Muscle layer of colon (tissue), 2 donors: ENCODE measurements around the gene TMEM184B.

Source experiments
- H3K27ac ChIP-seq: one replicate; pipeline ENCODE4 v1.7.0; 2013; ENCODE audit warnings: low read depth, mild to moderate bottlenecking, low read length, moderate library complexity
- H3K27me3 ChIP-seq, 2 donors: one replicate each; pipeline ENCODE4 v1.7.0; 2013; ENCODE audit warnings: low read length in 2 of 2, mild to moderate bottlenecking in 2 of 2; ENCODE audit not compliant: insufficient read depth in 2 of 2, control insufficient read depth in 1 of 2
- H3K36me3 ChIP-seq: one replicate; pipeline ENCODE4 v1.7.0; 2013; ENCODE audit warnings: mild to moderate bottlenecking, low read length; ENCODE audit not compliant: insufficient read depth
- H3K4me1 ChIP-seq: one replicate; pipeline ENCODE4 v1.7.0; 2013; ENCODE audit warnings: mild to moderate bottlenecking, low read length; ENCODE audit not compliant: insufficient read depth
- H3K4me3 ChIP-seq, 2 donors: one replicate each; pipeline ENCODE4 v1.7.0; 2013; ENCODE audit warnings: low read length in 2 of 2, low read depth in 1 of 2, mild to moderate bottlenecking in 1 of 2, moderate library complexity in 1 of 2
- H3K9ac ChIP-seq: one replicate; pipeline ENCODE4 v1.7.0; 2013; ENCODE audit warnings: low read length
- H3K9me3 ChIP-seq: one replicate; pipeline ENCODE4 v1.7.0; 2013; ENCODE audit warnings: mild to moderate bottlenecking, low read length
- donor health status: abdominal sarcoma.
- donor health status: Adenocarcinoma of cecum.

Gene TMEM184B

DNA sequence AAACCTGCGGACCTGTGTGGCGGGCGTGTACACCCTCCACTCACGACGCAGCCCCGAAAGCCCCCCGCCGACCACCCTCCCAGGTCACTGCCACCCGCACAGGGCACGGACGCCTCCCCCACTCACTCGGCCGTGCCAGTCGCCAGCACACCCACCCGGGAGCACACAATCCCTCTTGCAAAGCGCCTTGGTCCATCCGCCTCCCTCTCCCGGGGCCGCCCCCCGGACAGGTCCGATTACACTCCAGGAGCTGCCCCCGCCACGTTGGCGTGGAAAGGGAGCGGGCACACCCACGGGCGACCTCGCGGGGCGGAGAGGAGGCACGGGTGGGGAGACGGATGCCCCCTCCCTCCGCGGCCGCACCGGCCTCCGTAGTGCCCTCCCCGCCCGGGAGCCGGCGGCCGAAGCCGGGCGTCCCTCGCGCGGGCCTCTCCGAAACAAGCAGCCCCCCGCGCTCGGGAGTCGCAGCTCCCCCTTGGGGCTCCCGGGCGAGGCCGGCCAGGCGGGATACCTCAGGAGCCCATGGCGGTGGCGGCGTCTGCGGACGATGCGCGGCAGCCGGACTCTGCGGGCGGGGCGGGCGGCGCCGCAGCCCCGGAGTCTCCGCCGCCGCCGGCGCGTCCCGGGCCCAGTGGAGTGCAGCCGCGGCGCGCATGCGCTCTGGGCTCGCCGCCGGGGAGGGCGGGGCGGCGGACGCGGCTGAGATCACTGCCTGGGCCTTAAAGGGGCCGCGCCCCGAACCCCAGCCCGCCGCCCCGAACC lies at the start of gene TMEM184B:
Gene TMEM184B, minus strand, starts transcription at position 638 of the 762 bp plus-strand sequence. CDS start 25,049 bp downstream, outside the sequence.
- H3K36me3 ChIP-seq, result no peaks in the 10 kb centered on the region
- no peaks in the 10 kb centered on the region for H3K9me3 ChIP-seq
- peak within 1 kb of the TSS; percentile 64 for H3K27ac ChIP-seq
- H3K4me3 ChIP-seq, result peak within 1 kb of the TSS; percentile 94 to 99
- H3K4me1 ChIP-seq, result peaks cover 41% of the 10 kb centered on the region
- peak within 1 kb of the TSS; percentile 94 for H3K9ac ChIP-seq
- H3K27me3 ChIP-seq, result no peaks in the 10 kb centered on the region

DNA sequence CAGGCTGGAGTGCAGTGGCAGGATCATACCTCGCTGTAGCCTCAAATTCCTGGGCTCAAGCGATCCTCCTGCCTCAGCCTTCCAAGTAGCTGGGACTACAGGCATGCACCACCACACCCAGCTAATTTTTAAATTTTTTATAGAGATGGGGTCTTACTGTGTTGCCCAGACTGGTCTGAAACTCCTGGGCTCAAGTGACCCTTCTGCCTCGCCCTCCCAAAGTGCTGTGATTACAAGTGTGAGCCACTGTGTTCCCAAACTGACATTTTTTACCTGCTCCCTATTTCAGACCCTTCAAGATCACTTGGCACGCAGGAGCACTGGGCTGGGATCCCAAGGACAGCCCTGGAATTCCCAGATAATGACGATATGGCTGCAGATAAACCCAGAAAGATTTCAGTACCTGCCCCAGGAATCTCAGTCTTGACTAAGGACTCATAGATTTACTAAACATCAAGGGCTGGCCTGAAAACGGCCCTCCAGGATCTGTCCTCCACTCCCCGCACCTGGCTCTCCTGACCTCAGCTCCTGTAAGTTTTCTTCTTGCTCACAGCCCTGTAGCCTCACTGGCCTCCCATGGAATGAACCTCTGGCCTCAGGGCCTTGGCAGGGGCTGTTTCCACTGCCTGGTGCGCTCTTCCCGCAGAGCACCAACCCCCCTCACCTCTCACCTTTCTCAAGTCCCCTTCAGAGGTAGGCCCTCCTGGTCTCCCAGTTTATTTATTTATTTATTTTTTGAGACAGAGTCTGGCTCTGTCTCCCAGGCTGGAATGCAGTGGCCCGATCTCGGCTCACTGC lies 48.0 kb upstream of the TMEM184B start:
- peaks cover 13% of the 10 kb centered on the region for H3K4me1 ChIP-seq
- H3K36me3 ChIP-seq, result no peaks in the 10 kb centered on the region
- H3K9me3 ChIP-seq, result no peaks in the 10 kb centered on the region
- H3K9ac ChIP-seq, result no peak overlapping the region
- no peaks in the 10 kb centered on the region for H3K27me3 ChIP-seq
- no peak overlapping the region for H3K27ac ChIP-seq
- H3K4me3 ChIP-seq, result no peak overlapping the region

DNA sequence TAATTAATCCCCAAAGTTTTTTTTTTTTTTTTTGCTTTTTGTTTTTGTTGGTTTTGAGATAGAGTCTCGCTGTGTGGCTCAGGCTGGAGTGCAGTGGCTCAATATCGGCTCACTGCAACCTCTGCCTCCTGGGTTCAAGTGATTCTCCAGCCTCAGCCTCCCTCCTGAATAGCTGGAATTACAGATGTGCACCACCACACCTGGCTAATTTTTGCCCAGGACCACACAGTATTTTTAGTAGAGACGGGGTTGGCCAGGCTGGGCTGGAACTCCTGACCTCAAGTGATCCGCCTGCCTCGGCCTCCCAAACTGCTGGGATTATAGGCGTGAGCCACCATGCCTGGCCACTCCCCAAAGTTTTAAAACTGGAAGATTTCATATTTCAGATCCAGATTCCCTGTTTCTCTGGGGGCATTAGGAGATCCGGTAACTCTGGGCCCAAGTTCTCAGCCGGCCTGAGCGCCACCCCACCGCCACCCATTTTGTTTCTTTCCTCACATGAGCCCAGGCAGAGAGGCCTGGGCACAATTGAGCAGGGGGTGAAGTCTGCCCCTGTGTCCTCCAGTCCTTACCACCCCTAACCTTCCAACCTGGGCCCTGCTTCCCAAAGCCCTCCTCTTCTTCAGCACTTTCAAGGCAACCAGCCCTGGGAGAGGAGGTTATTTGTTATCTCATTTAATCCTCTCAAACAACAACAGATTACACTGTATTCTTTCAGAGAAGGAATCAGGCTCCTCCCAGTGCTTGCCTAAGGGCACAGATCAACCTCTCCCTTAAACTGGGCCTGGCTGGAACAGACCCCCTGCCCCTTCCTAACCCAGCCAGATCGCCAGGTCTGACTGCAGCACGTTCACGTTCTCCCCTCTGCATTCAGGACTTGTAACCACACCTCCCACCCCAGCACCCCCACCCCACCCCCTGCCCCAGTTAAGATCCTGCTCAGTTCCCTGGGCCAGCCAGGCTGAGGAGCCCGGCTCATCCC lies 46.3 kb upstream of the TMEM184B start:
- peaks cover 28% of the 10 kb centered on the region for H3K4me1 ChIP-seq
- no peak overlapping the region for H3K4me3 ChIP-seq
- H3K9ac ChIP-seq, result peak overlapping the region; percentile 52
- H3K27me3 ChIP-seq, result no peaks in the 10 kb centered on the region
- H3K27ac ChIP-seq, result peak overlapping the region; percentile 66
- H3K36me3 ChIP-seq, result no peaks in the 10 kb centered on the region
- no peaks in the 10 kb centered on the region for H3K9me3 ChIP-seq

DNA sequence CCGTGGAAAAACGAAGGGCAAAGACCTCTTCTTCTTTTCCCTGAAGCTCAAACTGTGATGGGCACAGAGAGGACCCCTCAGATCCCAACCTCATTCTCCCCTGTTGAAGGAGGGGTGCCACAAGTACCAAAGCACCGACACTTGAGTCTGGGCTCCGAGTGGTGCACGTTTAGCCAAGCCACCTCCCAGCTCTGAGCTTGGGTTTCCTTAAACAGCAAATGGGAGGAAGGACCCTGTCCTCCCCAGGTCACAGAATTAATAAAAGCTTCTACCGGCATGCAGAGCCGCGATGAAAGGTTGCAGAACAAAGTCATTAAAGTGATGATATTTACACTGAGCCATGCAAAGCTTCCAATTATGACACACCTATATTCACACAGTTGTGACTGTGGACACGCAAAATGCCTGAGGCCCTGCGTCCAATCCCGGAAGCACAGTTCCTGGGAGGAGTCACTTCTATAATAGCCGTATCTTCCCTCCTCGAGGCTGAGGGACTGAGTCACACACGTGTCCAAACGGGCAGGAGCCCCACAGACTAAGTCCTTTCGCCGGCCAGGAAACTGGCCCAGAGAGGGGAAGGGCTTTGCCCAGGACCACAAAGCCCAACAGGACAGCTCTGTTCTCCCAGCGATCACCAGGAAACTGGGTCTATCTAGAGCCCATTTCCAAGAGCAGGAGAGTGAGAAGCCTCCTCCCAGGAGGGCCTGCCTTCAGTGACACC lies 45.3 kb upstream of the TMEM184B start:
- H3K27me3 ChIP-seq, result no peaks in the 10 kb centered on the region
- peak overlapping the region; percentile 66 for H3K27ac ChIP-seq
- H3K9me3 ChIP-seq, result no peaks in the 10 kb centered on the region
- H3K4me3 ChIP-seq, result peak overlapping the region; percentile 33 to 56
- H3K36me3 ChIP-seq, result peaks cover 2% of the 10 kb centered on the region
- H3K4me1 ChIP-seq, result peaks cover 37% of the 10 kb centered on the region
- H3K9ac ChIP-seq, result peak overlapping the region; percentile 52

DNA sequence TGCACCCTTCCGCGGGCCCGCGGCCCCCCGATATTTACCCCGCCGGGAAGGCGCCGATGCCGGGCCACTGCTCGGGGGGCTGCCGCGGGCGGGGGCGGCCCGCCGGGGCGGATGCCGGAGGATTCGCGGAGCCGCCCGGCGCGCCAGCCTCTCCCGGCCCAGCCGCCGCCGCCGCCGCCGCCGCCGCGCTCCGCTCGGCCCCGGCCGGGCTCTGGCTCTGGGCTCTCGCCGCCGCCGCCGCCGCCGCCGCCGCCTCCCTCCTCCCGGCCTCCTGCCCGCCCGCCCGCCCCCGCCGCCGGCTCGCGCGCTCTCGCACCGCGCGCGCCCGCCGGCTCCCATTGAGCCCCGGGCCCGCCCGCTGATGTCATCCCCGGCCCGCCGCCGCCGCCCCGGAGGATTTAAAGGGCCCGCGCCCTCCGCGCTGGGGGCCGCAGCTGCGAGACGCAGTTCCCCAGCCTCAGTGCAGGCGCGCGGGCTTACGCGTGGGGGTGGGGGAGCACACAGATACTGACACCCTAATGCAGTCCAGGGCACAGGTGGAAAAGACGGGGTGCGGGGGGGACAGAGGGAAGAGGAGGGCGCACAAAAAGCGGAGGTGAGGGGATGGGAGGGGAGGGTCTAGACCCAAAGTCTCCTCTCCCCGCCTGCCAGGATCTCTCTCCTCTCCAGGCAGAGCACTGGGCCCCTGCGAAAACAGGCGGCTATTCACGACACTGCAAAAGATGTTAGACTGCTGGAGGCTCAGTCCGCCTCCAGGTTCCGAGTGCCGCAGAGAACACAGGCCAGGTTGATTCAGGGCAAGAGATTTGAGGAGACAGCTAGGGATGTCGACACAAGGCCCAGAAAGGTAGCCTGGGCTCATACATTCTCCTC lies 44.5 kb upstream of the TMEM184B start, which contains the start of gene CSNK1E:
Gene CSNK1E, minus strand, starts transcription at position 312 of the 873 bp plus-strand sequence. CDS start 3,276 bp downstream, outside the sequence.
- Histone ChIP-seq H3K27me3 (no peaks in the 10 kb centered on the region), H3K9ac (peak within 1 kb of the TSS; percentile 98), H3K4me1 (peaks cover 45% of the 10 kb centered on the region), H3K27ac (peak within 1 kb of the TSS; percentile 99), H3K9me3 (no peaks in the 10 kb centered on the region), H3K4me3 (peak within 1 kb of the TSS; percentile 89 to 93), H3K36me3 (peaks cover 10% of the 10 kb centered on the region)

DNA sequence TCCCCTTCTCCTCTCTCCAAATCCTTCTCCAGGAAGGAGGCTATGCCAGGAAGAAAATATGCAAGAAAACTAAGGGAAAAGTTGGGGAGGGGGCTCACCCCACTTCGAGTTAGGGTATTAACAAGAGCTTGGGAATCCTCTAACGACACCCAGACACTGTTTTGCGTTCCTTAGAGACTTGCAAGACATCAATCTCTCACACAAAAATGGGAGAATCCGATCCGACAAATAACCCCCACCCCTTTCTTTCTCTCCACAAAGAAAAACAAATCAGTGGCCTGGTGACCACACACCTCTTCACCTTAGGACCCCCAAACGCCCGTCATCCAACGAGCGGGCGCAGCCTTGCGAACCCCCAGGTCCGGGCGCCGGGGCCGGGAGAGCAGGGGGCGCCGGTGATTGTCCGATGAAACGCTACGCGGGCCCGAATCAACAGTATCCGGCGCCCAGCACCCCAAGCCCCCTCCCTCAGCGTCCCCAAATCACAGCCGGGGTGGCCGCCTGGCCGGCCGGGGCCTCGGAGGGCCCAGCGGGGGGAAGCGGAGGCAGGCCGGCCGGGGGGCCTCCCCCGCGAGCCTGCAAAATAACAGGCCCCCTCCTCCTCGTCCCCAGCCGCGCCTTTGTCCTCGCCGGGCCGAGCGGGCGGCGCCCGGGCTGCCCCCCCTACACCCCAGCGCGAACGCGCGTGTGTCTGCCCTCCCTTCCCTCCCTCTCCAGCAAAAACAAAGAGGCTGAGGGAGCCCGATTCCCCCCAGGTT lies 43.7 kb upstream of the TMEM184B start:
- Histone ChIP-seq H3K4me3 (peak overlapping the region; percentile 89 to 93), H3K9me3 (no peaks in the 10 kb centered on the region), H3K27ac (peak overlapping the region; percentile 99), H3K27me3 (no peaks in the 10 kb centered on the region), H3K36me3 (peaks cover 15% of the 10 kb centered on the region), H3K9ac (peak overlapping the region; percentile 98), H3K4me1 (peaks cover 53% of the 10 kb centered on the region)

DNA sequence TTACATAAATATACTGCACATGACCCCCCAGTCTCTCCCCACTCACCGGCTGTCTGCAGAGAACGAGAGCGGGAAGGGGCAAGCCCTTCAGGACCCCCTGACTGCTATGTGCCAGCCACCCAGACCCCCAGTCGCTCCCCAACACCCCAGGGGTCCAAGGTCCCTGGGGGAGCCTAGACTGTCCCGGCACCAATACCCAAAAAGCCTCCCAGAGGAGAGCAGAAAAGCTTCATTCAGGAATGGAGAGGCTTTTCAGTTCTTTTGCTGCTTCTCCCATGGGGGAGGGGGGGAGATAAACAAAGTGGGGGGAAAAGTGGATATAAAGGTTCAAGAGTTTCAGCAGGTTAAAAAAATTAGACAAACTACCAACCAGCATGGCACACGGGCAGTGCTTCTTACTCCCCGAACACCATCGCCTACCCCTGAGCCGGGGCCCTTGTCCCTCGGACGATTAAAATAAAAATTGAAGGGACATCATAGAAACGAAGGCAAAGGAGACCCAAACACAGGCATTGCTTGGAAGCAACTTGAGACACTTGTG lies 43.1 kb upstream of the TMEM184B start:
- no peaks in the 10 kb centered on the region for H3K27me3 ChIP-seq
- H3K4me3 ChIP-seq, result peak overlapping the region; percentile 89 to 93
- H3K9me3 ChIP-seq, result no peaks in the 10 kb centered on the region
- peaks cover 60% of the 10 kb centered on the region for H3K4me1 ChIP-seq
- peak overlapping the region; percentile 99 for H3K27ac ChIP-seq
- H3K36me3 ChIP-seq, result peaks cover 22% of the 10 kb centered on the region
- peak overlapping the region; percentile 98 for H3K9ac ChIP-seq

DNA sequence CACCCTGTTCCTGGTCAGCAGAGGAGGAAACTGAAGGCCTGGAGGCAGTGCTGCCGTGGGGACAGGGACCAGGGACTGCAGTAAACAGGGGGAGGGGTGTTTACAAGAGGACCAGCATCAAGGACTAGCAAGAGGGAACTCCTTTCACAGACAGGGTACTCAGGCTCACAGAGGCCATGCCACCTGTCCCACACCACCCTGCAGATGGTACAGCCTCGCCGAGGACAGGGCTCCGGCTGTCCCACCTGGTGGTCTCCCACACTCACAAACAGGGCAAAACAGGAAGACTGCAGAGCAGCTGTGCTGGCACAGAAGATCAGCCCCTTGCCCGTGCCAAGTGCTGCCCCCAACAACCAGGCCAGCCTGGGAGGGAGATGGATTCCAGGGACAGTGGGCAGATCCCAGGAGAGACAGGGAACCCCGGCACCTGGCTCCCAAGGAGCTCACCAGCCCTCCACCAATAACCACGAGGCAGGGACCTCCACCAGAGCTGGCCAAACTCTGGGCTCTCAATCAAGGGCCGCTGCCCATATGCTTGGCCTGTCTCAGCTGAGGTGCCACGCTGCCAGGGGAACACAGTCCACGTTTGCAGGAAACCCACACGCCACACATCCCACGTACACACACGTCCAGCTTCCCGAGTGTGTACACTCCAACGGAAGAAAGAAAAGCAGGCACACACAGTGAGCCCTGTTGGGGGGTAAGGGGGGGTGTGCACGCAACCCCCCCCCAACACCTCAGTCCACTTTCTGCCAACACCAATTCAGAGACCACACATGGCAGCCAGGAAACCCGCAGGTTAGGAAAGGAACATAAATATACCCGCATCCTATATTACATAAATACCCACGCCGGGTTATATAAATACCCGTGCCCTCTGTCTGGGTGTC lies 42.4 kb upstream of the TMEM184B start:
- Histone ChIP-seq H3K36me3 (peaks cover 28% of the 10 kb centered on the region), H3K4me3 (peak overlapping the region; percentile 89 to 93), H3K27me3 (no peaks in the 10 kb centered on the region), H3K9ac (peak overlapping the region; percentile 98), H3K4me1 (peaks cover 67% of the 10 kb centered on the region), H3K9me3 (no peaks in the 10 kb centered on the region), H3K27ac (peak overlapping the region; percentile 99)
